H1 (cell line): ENCODE data around the gene TBC1D30. TPM values are rescaled to one million over a fixed set of nuclear protein-coding genes. Genes with fewer than 3 reads are reported as not detected.

Source experiments
- CTCF ChIA-PET: fragments of 300-600 bp; sonication (Branson Sonifier 250); formaldehyde crosslinking; loops from one replicate; lab custom pipeline; 2021; ENCODE audit not compliant: partially characterized antibody; lab: Charles Lee
- POLR2A ChIA-PET: fragments of 300-600 bp; sonication (Branson Sonifier 250); formaldehyde crosslinking; loops from one replicate; lab custom pipeline; 2021; ENCODE audit warnings: inconsistent platforms; ENCODE audit not compliant: partially characterized antibody; lab: Charles Lee
- DNase-seq, 2 experiments: peaks; one replicate each; pipeline versions ENCODE4 v3.0.0 to v3.0.0-alpha.2; 2010 to 2022; ENCODE audit warnings: low spot score in 2 of 2, low read depth in 1 of 2, mixed read lengths in 1 of 2
- FAIRE-seq: peaks from 2 replicates; lab custom pipeline; 2011; peaks lifted over from hg19 to GRCh38; lab: Jason Lieb, UNC
- H2AFZ ChIP-seq: 2 replicates; pipeline ENCODE4 v1.8.1; 2012; ENCODE audit warnings: low read length, inconsistent platforms
- H2AK5ac ChIP-seq: 2 replicates; pipeline ENCODE4 v1.6.1; 2013; ENCODE audit warnings: low read depth, low read length
- H2BK120ac ChIP-seq: replicated peaks from 2 replicates; pipeline ENCODE3; 2013; ENCODE audit warnings: low read depth, low read length, inconsistent platforms
- H2BK12ac ChIP-seq: 2 replicates; pipeline ENCODE4 v1.6.1; 2013; ENCODE audit warnings: low read depth, low read length
- H2BK15ac ChIP-seq: 2 replicates; pipeline ENCODE4 v1.6.1; 2013; ENCODE audit warnings: low read length
- H2BK20ac ChIP-seq: 2 replicates; pipeline ENCODE4 v1.6.1; 2013; ENCODE audit warnings: low read length
- H2BK5ac ChIP-seq: 2 replicates; pipeline ENCODE4 v1.6.1; 2013; ENCODE audit warnings: low read depth, low read length
- H3K14ac ChIP-seq: 2 replicates; pipeline ENCODE4 v1.6.1; 2013; ENCODE audit warnings: inconsistent platforms; ENCODE audit not compliant: insufficient read length
- H3K18ac ChIP-seq: 2 replicates; pipeline ENCODE4 v1.6.1; 2013; ENCODE audit warnings: low read length; ENCODE audit errors: extremely low read depth
- H3K23ac ChIP-seq: 2 replicates; pipeline ENCODE4 v1.6.1; 2013; ENCODE audit warnings: inconsistent platforms; ENCODE audit not compliant: insufficient read length
- H3K23me2 ChIP-seq: 2 replicates; pipeline ENCODE4 v1.6.1; 2013; ENCODE audit warnings: low read depth, low read length
- H3K27ac ChIP-seq: 2 replicates; pipeline ENCODE4 v1.6.1; 2011; ENCODE audit warnings: low read depth, low read length, inconsistent platforms
- H3K27me3 ChIP-seq, 4 experiments: replicated peaks in 1 of 4; 1 replicate in 1 of 4; 2 replicates in 3 of 4; pipeline versions ENCODE4 v1.6.1 to v1.8.1; 2011 to 2013; ENCODE audit warnings: low read length in 3 of 4, mild to moderate bottlenecking in 3 of 4, inconsistent platforms in 2 of 4, mixed read lengths in 2 of 4, moderate library complexity in 1 of 4; ENCODE audit not compliant: control insufficient read depth in 3 of 4, insufficient read depth in 3 of 4; ENCODE audit errors: extremely low read depth in 1 of 4
- H3K36me3 ChIP-seq, 4 experiments: 2 replicates each; pipeline versions ENCODE4 v1.6.1 to v1.8.1; 2011 to 2013; ENCODE audit warnings: mild to moderate bottlenecking in 4 of 4, low read length in 3 of 4, moderate library complexity in 2 of 4, control low read depth in 1 of 4, inconsistent platforms in 1 of 4; ENCODE audit not compliant: insufficient read depth in 4 of 4, control insufficient read depth in 2 of 4
- H3K4ac ChIP-seq: replicated peaks from 2 replicates; pipeline ENCODE3; 2013; ENCODE audit warnings: low read length, low read depth, mixed read lengths, inconsistent platforms; ENCODE audit not compliant: insufficient read length
- H3K4me1 ChIP-seq, 4 experiments: replicated peaks in 1 of 4; 1 replicate in 1 of 4; 2 replicates in 3 of 4; pipeline versions ENCODE4 v1.6.1 to v1.8.1; 2011 to 2013; ENCODE audit warnings: low read length in 3 of 4, inconsistent platforms in 2 of 4, mixed read lengths in 1 of 4; ENCODE audit not compliant: insufficient read depth in 4 of 4, control insufficient read depth in 3 of 4
- H3K4me2 ChIP-seq, 2 experiments: 2 replicates each; pipeline versions ENCODE4 v1.6.1 to v1.8.1; 2011 to 2013; ENCODE audit warnings: low read depth in 2 of 2, low read length in 2 of 2, control low read depth in 1 of 2, inconsistent platforms in 1 of 2, mild to moderate bottlenecking in 1 of 2; ENCODE audit not compliant: insufficient read depth in 1 of 2
- H3K4me3 ChIP-seq, 4 experiments: fragments of 200-600, 300-600 bp in 1 of 4; sonication (generic), shearing (Covaris generic), sonication (Bioruptor Twin) in 1 of 4; 2 replicates each; pipeline versions ENCODE4 v1.5.1 to v1.8.1; 2011 to 2016; ENCODE audit warnings: low read length in 4 of 4, low read depth in 3 of 4, control low read depth in 2 of 4, inconsistent platforms in 2 of 4, mild to moderate bottlenecking in 2 of 4, mixed read lengths in 1 of 4, moderate library complexity in 1 of 4; ENCODE audit not compliant: insufficient read depth in 2 of 4; ENCODE audit errors: extremely low read depth in 1 of 4
- H3K56ac ChIP-seq: replicated peaks from 2 replicates; pipeline ENCODE3; 2013; ENCODE audit warnings: low read depth, mild to moderate bottlenecking, mixed read lengths, low read length, inconsistent platforms; ENCODE audit not compliant: insufficient read length
- H3K79me1 ChIP-seq: 2 replicates; pipeline ENCODE4 v1.6.1; 2013; ENCODE audit warnings: low read depth, low read length, control low read depth
- H3K79me2 ChIP-seq, 2 experiments: 2 replicates each; pipeline versions ENCODE4 v1.6.1 to v1.8.1; 2012 to 2013; ENCODE audit warnings: low read length in 2 of 2, mild to moderate bottlenecking in 2 of 2, inconsistent platforms in 1 of 2; ENCODE audit not compliant: insufficient read depth in 2 of 2, control insufficient read depth in 1 of 2
- H3K9ac ChIP-seq, 4 experiments: replicated peaks in 1 of 4; 1 replicate in 1 of 4; 2 replicates in 3 of 4; pipeline versions ENCODE4 v1.6.1 to v1.8.1; 2011 to 2013; ENCODE audit warnings: low read depth in 3 of 4, low read length in 3 of 4, control low read depth in 2 of 4, mild to moderate bottlenecking in 2 of 4, moderate library complexity in 2 of 4, inconsistent platforms in 1 of 4; ENCODE audit errors: extremely low read depth in 1 of 4
- H3K9me3 ChIP-seq, 2 experiments: 2 replicates each; pipeline versions ENCODE4 v1.6.1 to v1.8.1; 2012 to 2013; ENCODE audit warnings: mild to moderate bottlenecking in 2 of 2, moderate library complexity in 2 of 2, control low read depth in 1 of 2, inconsistent platforms in 1 of 2, low read depth in 1 of 2, low read length in 1 of 2, mixed read lengths in 1 of 2; ENCODE audit not compliant: insufficient read depth in 2 of 2
- H4K20me1 ChIP-seq, 2 experiments: replicated peaks in 1 of 2; 2 replicates each; pipeline versions ENCODE3 to v1.8.1; 2011 to 2013; ENCODE audit warnings: inconsistent platforms in 2 of 2, low read length in 2 of 2, mild to moderate bottlenecking in 1 of 2; ENCODE audit not compliant: insufficient read depth in 2 of 2, control insufficient read depth in 1 of 2
- H4K5ac ChIP-seq: 2 replicates; pipeline ENCODE4 v1.6.1; 2013; ENCODE audit warnings: low read length, low read depth, mixed read lengths, inconsistent platforms; ENCODE audit not compliant: insufficient read length
- H4K8ac ChIP-seq: 2 replicates; pipeline ENCODE4 v1.8.0; 2013; ENCODE audit warnings: mild to moderate bottlenecking, moderate library complexity, low read length, inconsistent platforms; ENCODE audit not compliant: insufficient read depth; ENCODE audit errors: extremely low read depth
- H4K91ac ChIP-seq: replicated peaks from 2 replicates; pipeline ENCODE3; 2013; ENCODE audit warnings: low read length, mixed read lengths, inconsistent platforms; ENCODE audit not compliant: insufficient read length
- FOSL1 ChIP-seq: IDR thresholded peaks from 2 replicates; pipeline ENCODE4 v1.6.1; 2011; ENCODE audit warnings: mild to moderate bottlenecking, low read depth, low read length, moderate library complexity; ENCODE audit not compliant: insufficient read depth
- GABPA ChIP-seq: IDR thresholded peaks from 2 replicates; pipeline ENCODE4 v1.6.1; 2011; ENCODE audit warnings: mild to moderate bottlenecking, low read length, moderate library complexity, borderline replicate concordance; ENCODE audit not compliant: insufficient read depth
- KDM1A ChIP-seq: fragments of 200-600, 300-600 bp; sonication (generic); IDR thresholded peaks from 2 replicates; pipeline ENCODE4 v1.7.1; 2016; ENCODE audit warnings: mild to moderate bottlenecking, low read length, borderline replicate concordance
- POLR2A ChIP-seq, 2 experiments: IDR thresholded peaks; 1 replicate in 1 of 2; 2 replicates in 1 of 2; pipeline ENCODE4 v1.6.1; 2011; ENCODE audit warnings: low read depth in 2 of 2, low read length in 2 of 2, mild to moderate bottlenecking in 2 of 2; ENCODE audit errors: control extremely low read depth in 1 of 2
- POLR2AphosphoS5 ChIP-seq: IDR thresholded peaks from 2 replicates; pipeline ENCODE4 v1.6.1; 2011; ENCODE audit warnings: low read depth, low read length
- RAD21 ChIP-seq, 2 experiments: IDR thresholded peaks in 1 of 2; conservative IDR thresholded peaks in 1 of 2; 2 replicates each; pipeline ENCODE4 v1.6.1; 2011; ENCODE audit warnings: low read depth in 2 of 2, low read length in 2 of 2, improper control_type of control experiment in 1 of 2, inconsistent platforms in 1 of 2, mild to moderate bottlenecking in 1 of 2, moderate library complexity in 1 of 2
- RXRA ChIP-seq: IDR thresholded peaks from 2 replicates; pipeline ENCODE4 v1.6.1; 2011; ENCODE audit warnings: low read depth, mild to moderate bottlenecking, low read length, moderate library complexity; ENCODE audit not compliant: insufficient read depth
- SIX5 ChIP-seq: IDR thresholded peaks from 2 replicates; pipeline ENCODE4 v1.6.1; 2011; ENCODE audit warnings: mild to moderate bottlenecking, low read depth, low read length
- SP1 ChIP-seq: IDR thresholded peaks from 2 replicates; pipeline ENCODE4 v1.6.1; 2011; ENCODE audit warnings: low read depth, low read length
- YY1 ChIP-seq: IDR thresholded peaks from 2 replicates; pipeline ENCODE4 v1.6.1; 2011; ENCODE audit warnings: low read depth, mild to moderate bottlenecking, low read length
- ZNF274 ChIP-seq: IDR thresholded peaks from 2 replicates; pipeline ENCODE4 v1.7.0; 2012; ENCODE audit warnings: low read length, borderline replicate concordance; ENCODE audit errors: extremely low read depth
- polyA plus RNA-seq, 7 experiments: library from polyadenylated mRNA; depleted of rRNA in 3 of 7; stranded (reverse) in 5 of 7; unstranded in 2 of 7; fragments of >200 nt in 5 of 7; fragments of 200-250 nt in 2 of 7; gene quantifications; 1 replicate in 5 of 7; 2 replicates in 1 of 7; 4 replicates in 1 of 7; pipeline versions ENCODE4 v1.2.1 to v1.2.3, GENCODE V29; 2011 to 2013; ENCODE audit warnings: missing spikeins in 2 of 7, mixed read lengths in 2 of 7
- total RNA-seq: library from RNA; stranded (reverse); fragmentation: NEBNext Ultra II Directional; extraction: Animal tissue kit (Norgen Biotek cat#: 25700); gene quantifications from 2 replicates; pipeline ENCODE4 v1.2.1, GENCODE V29; 2021
- TF ChIP-seq, protein P1 (sequence below): IDR thresholded peaks from 2 replicates; pipeline ENCODE4 v1.6.1; 2012; ENCODE audit warnings: inconsistent platforms

The TBC1D30 gene
- total and polyA plus RNA-seq, 2 of the 8 experiments (the other 6 are each of a cell fraction or from before 2014, with no cell fraction given) = 2.8 to 5.5 TPM

- no peak overlapping the region for H3K27ac ChIP-seq
- H4K91ac ChIP-seq = no peak overlapping the region
- no peak overlapping the region for H3K4me2 ChIP-seq
- ChIA-PET CTCF (interaction anchor here (0.6 kb wide), 1 partner anchor 329 kb away, joined by 5 read pairs; no protein-coding TSS in a partner anchor), POLR2A (interaction anchor here (0.6 kb wide), 1 partner anchor 1113 kb away, joined by 3 read pairs; no protein-coding TSS in a partner anchor)
- H2BK12ac ChIP-seq = no peak overlapping the region
- no peaks in the 10 kb centered on the region for H3K9me3 ChIP-seq
- no peak for TF ChIP-seq SP1
- no peak for TF ChIP-seq KDM1A
- no peak for TF ChIP-seq POLR2A (IDR thresholded peaks at IDR 0.05; ENCODE audit: control extremely low read depth in 1 of 2, low read depth in 2 of 2, low read length in 2 of 2)
- TF ChIP-seq ZNF274 = no peak
- TF ChIP-seq, protein P1, sequence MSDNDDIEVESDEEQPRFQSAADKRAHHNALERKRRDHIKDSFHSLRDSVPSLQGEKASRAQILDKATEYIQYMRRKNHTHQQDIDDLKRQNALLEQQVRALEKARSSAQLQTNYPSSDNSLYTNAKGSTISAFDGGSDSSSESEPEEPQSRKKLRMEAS = no peak
- TF ChIP-seq GABPA = no peak
- no peak for TF ChIP-seq FOSL1
- TF ChIP-seq POLR2AphosphoS5 = no peak
- no peak for TF ChIP-seq YY1
- TF ChIP-seq RAD21 (IDR thresholded peaks at IDR 0.05 in 1 of 2, conservative IDR thresholded peaks at IDR 0.05 in 1 of 2; ENCODE audit: low read depth in 2 of 2, low read length in 2 of 2) = no peak
- no peak for TF ChIP-seq SIX5
- TF ChIP-seq RXRA = no peak
- H4K8ac ChIP-seq = no peak overlapping the region
- no peak overlapping the region for H2BK5ac ChIP-seq
- H4K5ac ChIP-seq = no peak overlapping the region
- H3K56ac ChIP-seq = no peak overlapping the region
- FAIRE-seq = no peak
- no peaks in the 10 kb centered on the region for H3K79me2 ChIP-seq
- DNase-seq = no peak
- no peaks in the 10 kb centered on the region for H3K36me3 ChIP-seq
- no peak overlapping the region for H3K4me3 ChIP-seq
- H3K4me1 ChIP-seq = peaks cover 0 to 6% (median 2%) of the 10 kb centered on the region in 4 experiments; a peak in 2 of 7 replicates
- no peaks in the 10 kb centered on the region for H3K27me3 ChIP-seq
- H2AFZ ChIP-seq = no peak overlapping the region
- no peak overlapping the region for H2BK20ac ChIP-seq
- no peak overlapping the region for H3K14ac ChIP-seq
- H3K23me2 ChIP-seq = no peaks in the 10 kb centered on the region
- H3K79me1 ChIP-seq = no peaks in the 10 kb centered on the region
- H3K9ac ChIP-seq = no peak overlapping the region
- H2BK120ac ChIP-seq = no peak overlapping the region
- no peak overlapping the region for H3K23ac ChIP-seq
- H2BK15ac ChIP-seq = no peak overlapping the region
- no peak overlapping the region for H2AK5ac ChIP-seq
- no peak overlapping the region for H3K4ac ChIP-seq
- no peak overlapping the region for H3K18ac ChIP-seq
- no peaks in the 10 kb centered on the region for H4K20me1 ChIP-seq
Observed at GRCh38 chr12:64922853-64923252, 98.4 kb downstream of the TBC1D30 start.
